ENCODE measurements around the gene COL4A4.
"Not testable (repeated sequence)": the region's sequence is repeated elsewhere in the genome, so short reads cannot be mapped to it uniquely, and the experiment has no call there.

The COL4A4 gene

DNA sequence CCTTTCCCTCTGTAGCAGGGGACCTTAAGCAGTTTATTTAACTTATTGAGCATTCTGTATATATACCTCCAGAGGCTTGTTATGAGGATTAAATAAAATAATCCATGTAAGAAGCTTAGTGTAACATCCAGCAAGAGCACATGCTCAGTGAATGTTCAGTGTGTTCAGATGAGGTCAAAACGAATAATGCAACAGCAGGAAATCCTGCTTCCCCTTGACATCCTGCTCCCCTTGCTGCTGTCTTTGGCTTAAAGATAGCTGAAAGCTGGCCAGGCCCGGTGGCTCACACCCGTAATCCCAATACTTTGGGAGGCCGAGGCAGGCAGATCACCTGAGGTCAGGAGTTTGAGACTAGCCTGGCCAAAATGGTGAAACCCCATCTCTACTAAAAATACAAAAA is 68.7 kb downstream of the COL4A4 start:
- in situ Hi-C loops (cut with MboI; ENCODE audit: low sequenced_read_pairs, unreplicated experiment), result no loop called here
- TF ChIP-seq, protein P1, sequence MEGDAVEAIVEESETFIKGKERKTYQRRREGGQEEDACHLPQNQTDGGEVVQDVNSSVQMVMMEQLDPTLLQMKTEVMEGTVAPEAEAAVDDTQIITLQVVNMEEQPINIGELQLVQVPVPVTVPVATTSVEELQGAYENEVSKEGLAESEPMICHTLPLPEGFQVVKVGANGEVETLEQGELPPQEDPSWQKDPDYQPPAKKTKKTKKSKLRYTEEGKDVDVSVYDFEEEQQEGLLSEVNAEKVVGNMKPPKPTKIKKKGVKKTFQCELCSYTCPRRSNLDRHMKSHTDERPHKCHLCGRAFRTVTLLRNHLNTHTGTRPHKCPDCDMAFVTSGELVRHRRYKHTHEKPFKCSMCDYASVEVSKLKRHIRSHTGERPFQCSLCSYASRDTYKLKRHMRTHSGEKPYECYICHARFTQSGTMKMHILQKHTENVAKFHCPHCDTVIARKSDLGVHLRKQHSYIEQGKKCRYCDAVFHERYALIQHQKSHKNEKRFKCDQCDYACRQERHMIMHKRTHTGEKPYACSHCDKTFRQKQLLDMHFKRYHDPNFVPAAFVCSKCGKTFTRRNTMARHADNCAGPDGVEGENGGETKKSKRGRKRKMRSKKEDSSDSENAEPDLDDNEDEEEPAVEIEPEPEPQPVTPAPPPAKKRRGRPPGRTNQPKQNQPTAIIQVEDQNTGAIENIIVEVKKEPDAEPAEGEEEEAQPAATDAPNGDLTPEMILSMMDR (IDR thresholded peaks at IDR 0.05; ENCODE audit: borderline replicate concordance, control extremely low read depth, extremely low read depth, insufficient read depth, missing control alignments), result no peak
- no peak for DNase-seq (ENCODE audit: low spot score)

DNA sequence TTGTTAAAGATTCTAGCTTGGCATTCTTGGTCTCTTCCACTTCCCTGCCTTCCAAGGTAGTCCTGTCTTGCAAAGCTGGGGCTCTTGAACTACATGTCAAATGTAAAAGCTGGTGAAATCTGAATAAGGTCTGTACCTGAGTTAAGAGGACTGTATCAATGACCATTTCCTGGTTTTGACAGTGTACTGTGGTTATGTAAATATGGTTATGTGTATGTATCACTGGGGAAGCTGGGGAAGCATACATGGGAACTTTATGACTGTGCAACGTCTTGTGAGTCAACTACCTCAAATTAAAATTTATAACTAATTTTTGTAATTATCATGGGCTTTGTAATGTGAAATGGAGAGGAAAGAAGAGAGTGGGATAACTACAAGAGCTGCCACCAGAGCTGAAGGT is 81.7 kb downstream of the COL4A4 start:
- in situ Hi-C loops (cut with MboI; ENCODE audit: low sequenced_read_pairs, unreplicated experiment), result no loop called here
- no peak for DNase-seq (ENCODE audit: low spot score)
- TF ChIP-seq, protein P1 (IDR thresholded peaks at IDR 0.05; ENCODE audit: borderline replicate concordance, control extremely low read depth, extremely low read depth, insufficient read depth, missing control alignments), result no peak

DNA sequence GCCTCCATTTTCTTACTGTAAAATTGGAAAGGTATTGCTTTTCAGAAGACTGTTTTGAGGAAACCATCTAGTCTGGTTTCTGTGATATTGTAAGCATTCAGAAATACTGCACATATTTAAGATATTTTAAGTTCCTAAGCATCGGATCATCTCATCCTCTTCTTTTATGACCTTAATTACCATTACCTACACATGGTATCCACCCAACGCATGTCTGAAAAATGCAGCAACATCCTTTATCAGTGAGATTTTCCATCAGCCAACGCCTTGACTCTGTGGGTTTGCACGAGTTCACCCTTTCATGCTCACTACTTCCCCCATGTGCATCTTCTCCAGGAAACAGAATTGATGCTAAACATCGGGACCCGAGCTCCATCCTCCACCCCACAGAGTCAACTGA is 84.3 kb downstream of the COL4A4 start:
- TF ChIP-seq, protein P1 (IDR thresholded peaks at IDR 0.05; ENCODE audit: borderline replicate concordance, control extremely low read depth, extremely low read depth, insufficient read depth, missing control alignments), result no peak
- no peak for DNase-seq (ENCODE audit: low spot score)
- in situ Hi-C loops (cut with MboI; ENCODE audit: low sequenced_read_pairs, unreplicated experiment), result no loop called here

DNA sequence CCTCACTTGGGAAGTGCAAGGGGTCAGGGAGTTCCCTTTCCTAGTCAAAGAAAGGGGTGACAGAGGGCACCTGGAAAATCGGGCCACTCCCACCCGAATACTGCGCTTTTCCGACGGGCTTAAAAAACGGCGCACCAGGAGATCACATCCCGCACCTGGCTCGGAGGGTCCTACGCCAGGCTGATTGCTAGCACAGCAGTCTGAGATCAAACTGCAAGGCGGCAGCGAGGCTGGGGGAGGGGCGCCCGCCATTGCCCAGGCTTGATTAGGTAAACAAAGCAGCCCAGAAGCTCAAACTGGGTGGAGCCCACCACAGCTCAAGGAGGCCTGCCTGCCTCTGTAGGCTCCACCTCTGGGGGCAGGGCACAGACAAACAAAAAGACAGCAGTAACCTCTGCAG is 98.9 kb downstream of the COL4A4 start:
- in situ Hi-C loops (cut with MboI; ENCODE audit: low sequenced_read_pairs, unreplicated experiment); DNase-seq (ENCODE audit: low spot score): not testable (repeated sequence)

DNA sequence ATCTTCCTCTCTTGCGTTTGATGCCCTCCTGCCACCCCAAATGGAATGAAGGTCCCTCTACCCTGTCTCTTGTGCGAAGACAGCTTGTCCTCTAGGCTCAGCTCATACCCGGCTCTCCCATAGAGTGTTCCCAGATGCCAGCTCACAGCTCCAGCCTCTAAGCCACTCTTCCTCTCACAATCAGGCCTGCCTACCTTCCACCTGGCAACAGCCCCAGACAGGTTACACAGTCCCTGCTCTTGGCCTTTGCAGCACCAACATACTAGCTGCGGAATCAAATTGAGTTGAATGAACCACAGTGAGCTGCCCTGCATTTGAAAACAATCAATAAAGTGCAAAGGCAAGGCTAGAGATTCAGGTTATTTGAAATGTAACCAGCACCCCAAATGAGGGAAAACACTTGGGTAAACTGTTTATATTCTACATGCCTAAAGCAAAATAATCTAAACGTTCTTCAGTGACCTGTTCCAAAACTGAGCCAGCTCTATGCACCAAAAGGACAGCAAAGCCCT is 105.1 kb downstream of the COL4A4 start:
- TF ChIP-seq, protein P1 (IDR thresholded peaks at IDR 0.05; ENCODE audit: borderline replicate concordance, control extremely low read depth, extremely low read depth, insufficient read depth, missing control alignments), result no peak
- no peak for DNase-seq (ENCODE audit: low spot score)
- in situ Hi-C loops (cut with MboI; ENCODE audit: low sequenced_read_pairs, unreplicated experiment), result no loop called here

DNA sequence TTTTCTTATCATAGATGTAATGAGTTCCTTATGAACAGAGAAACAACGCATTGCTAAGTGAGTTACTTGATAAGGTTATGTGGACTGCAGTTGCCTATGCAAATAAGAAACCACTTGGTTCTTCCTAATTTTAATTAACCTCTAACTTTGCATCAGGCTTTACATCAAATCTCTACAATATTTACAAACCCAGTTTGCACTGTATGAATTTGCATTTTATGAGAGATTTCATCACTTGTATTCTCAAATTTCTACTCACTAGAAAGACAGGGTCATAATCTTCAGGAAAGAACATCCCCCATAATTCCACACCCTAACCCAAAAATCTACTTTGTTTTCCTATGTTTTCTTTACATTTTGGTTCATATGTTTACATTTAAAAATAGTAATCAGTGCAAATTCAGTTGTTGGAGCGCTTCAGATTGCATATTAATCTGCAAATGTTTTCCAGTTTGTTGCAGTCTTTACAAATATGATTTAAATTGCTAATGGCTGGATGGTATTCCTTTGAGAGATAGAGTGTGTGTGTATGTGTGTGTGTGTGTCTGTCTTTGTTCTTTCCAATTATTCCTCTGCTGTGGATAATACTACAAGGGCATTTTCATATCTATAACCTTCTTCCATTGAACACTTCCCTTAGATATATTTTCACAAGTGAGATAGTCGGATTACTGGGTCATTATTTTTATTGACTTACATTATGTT is 106.1 kb downstream of the COL4A4 start:
- in situ Hi-C loops (cut with MboI; ENCODE audit: low sequenced_read_pairs, unreplicated experiment), result no loop called here
- TF ChIP-seq, protein P1 (IDR thresholded peaks at IDR 0.05; ENCODE audit: borderline replicate concordance, control extremely low read depth, extremely low read depth, insufficient read depth, missing control alignments), result no peak

DNA sequence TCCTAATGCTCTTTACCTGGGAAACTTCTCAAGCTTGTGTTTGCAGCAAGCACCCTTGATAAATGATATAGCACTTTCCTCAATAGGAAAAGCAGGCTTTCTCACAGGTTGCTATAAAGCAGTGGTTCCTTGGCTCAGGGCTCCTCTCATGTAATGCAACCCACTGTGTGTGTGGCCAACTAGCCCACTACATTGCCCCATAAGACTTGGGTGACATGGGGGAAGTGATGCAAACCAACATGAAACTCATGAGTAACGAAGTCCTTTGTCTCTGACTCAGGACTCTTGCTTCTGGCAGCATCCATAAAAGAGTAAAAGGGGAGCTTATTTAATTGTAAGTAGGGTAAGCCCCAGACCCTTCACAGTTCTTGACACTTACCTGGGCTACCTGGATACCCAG is 106.9 kb downstream of the COL4A4 start:
- in situ Hi-C loops (cut with MboI; ENCODE audit: low sequenced_read_pairs, unreplicated experiment), result no loop called here
- TF ChIP-seq, protein P1 (IDR thresholded peaks at IDR 0.05; ENCODE audit: borderline replicate concordance, control extremely low read depth, extremely low read depth, insufficient read depth, missing control alignments), result no peak
- DNase-seq (ENCODE audit: low spot score), result no peak

More for the DNA sequence above, 106.1 kb downstream of the COL4A4 start:
- DNase-seq (ENCODE audit: low spot score), result no peak
